ENCODE results near the gene DAB1. TPM values are rescaled to one million over a fixed set of nuclear protein-coding genes. Genes with fewer than 3 reads are reported as not detected.

The DAB1 gene
- total RNA-seq, 1 donor from 2014 or later, result not detected

- no peak for DNase-seq (ENCODE audit: low read depth, low spot score)
Measured at GRCh38 chr1:57277681-57278080, 146.2 kb downstream of the DAB1 start.

DNA sequence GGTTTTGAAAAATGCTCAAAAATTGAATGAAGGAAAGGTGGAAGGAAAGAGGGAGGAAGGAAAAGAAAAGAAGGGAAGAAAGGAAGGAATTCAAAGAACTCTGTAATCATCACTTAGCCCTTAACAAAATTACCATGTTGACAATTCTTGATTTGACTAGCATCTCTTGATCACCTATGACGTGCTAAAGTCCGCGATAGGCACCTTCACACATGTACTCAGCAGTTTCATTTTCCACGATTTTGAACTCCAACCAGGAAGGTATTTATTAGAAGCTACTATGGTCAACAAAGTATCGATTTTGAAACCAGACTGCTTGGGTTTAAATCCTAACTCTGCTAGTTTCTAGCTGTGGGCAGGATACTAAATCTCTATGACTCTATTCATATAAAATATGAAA is 146.9 kb downstream of the DAB1 start:
- no peak for DNase-seq (ENCODE audit: low read depth, low spot score)

GRCh38 chr1:57272601-57273000 is 151.3 kb downstream of the DAB1 start:
- DNase-seq (ENCODE audit: low read depth, low spot score), result no peak

DNA sequence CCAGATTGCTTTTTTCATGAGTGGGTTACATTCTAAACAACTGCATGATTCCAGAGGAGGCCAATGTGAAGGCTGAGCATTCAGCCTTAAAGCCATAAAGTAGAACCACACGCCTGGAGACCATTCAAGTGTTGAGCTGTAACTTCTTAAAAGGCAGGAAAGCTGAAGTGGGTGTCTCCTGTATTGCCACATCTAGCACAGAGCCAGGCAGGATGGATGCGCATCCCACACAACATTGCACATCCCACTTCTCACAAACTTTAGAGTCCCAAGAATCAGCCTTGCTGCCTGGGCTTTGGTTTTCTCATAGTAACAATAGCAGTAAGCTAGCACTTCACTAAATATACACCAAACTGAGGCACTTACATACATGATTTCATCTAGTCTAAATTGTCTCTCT is 151.7 kb downstream of the DAB1 start:
- DNase-seq (ENCODE audit: low read depth, low spot score), result no peak

- DNase-seq (ENCODE audit: low read depth, low spot score), result no peak
Measured at GRCh38 chr1:57270927-57271698, 152.7 kb downstream of the DAB1 start.

DNA sequence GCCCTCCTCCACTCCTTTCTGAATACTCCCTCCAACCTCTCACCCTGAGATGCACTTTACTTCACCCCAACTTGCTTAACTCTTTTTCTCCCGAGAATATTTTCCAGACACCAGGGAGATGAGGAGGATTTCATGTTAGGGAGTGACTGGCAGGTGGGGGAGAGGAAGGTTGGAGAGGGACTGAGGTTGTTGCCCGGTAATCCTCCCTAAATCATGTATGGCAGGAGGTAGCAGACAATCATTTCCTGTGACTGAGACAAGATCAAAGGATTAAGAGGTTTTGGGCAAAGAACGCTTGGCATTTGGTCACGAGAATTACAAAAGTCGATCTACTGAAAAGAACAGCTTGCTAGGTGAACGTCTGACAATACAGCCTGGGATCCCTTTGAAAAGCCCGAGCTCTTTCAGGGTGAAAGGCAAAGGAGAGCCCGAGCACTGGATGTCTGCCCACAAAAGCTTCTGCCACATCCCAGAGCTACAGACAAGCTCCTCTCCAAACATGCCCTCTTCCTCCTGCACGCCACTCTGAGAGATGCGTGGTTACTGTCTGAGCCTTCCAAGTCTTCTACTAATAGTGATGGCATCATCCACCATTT is 154.1 kb downstream of the DAB1 start:
- no peak for DNase-seq (ENCODE audit: low read depth, low spot score)

DNA sequence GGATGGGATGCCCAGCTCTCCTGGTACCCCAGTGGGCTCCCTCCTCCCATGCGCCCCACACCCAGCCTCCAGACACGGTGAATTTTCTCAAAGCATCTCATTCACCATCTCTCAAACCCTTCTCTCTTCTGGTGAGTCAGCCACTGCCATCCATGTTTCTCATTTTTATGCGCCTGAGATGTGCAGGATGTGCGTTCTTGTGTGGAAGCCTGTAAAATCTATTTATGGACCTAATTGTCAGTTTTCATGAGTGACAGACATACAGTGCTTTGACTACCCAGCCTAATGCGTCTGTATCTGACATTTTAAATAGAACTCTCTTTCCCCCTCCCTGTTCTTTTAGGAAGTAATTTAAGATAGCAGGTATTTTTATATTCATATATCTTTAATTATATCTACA is 158.8 kb downstream of the DAB1 start:
- no peak for DNase-seq (ENCODE audit: low read depth, low spot score)

DNA sequence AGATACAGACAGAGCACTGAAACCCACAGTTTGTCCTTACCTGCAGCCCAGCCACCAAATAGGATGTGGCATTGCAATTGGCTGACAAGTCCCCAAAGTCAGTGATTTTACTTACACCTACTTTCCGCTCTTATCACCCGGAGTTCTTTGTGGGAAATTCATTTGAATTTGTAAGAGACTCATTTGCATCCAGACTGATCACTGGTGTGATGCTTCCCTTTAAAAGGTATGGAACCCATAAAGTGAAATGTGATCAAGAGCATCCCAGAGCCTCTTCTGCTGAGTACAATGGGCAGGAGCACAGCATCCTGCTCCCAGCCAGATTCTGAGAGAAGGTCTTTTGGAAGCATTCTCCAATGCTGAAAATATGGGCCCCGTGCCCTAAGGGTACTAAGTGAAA is 161.4 kb downstream of the DAB1 start:
- no peak for DNase-seq (ENCODE audit: low read depth, low spot score)

GRCh38 chr1:57258557-57259325 is 165.1 kb downstream of the DAB1 start:
- no peak for DNase-seq (ENCODE audit: low read depth, low spot score)

GRCh38 chr1:57255945-57256344 is 167.9 kb downstream of the DAB1 start:
- no peak for DNase-seq (ENCODE audit: low read depth, low spot score)

- no peak for DNase-seq (ENCODE audit: low read depth, low spot score)
Measured at GRCh38 chr1:57254022-57254421, 169.8 kb downstream of the DAB1 start.

DNA sequence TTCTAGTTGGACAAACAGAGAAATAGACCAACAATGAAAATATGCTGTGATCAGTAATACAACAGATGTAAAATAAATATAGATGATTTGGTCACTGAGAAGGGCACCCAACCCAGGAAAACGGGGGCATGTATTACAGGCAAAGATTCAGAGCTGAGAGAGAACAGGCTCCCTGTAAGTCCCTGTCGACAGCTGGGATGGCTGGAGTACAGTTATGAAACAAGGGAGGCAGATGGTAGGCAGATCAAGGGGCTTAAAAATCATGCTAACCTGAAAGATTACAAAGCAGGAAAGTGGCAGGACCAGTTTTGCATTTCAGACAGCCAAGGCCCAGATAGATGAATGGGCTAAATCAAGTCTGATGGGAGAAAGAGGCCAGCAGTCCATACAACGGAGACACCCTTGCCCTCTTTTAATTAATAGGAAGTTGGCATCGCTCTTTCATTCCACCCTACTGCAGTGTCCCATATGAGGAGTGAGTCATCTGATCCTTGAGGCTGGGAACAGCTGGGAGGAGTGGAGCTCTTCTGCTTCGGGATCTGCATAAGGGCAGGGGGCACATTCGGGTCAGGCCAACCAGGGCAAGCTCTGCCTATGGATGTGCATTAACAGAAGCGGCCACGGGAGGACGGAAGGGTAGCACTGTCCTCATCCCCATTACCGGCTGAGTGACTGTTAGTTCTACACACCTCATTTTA is 171.1 kb downstream of the DAB1 start:
- DNase-seq (ENCODE audit: low read depth, low spot score), result no peak

DNA sequence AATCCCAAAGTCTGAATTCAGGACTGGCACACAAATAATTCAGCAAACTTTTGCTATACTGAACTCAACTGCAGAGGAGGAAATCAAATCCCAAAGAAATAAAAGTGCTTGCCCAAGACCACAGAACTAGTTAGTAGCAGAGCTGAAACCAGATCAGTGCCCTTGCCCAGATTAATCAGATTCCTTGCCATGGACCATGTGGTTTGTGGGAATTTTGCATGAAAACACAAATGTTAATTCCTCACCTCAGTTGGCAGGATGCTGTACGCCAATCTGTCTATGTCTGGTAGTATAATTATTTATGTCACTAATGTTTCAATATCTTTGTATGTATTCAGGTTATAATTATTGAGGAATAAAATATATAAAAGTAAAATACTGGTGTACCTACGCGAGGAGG is 173.8 kb downstream of the DAB1 start:
- DNase-seq (ENCODE audit: low read depth, low spot score), result no peak

GRCh38 chr1:57249511-57249910 is 174.3 kb downstream of the DAB1 start:
- no peak for DNase-seq (ENCODE audit: low read depth, low spot score)

DNA sequence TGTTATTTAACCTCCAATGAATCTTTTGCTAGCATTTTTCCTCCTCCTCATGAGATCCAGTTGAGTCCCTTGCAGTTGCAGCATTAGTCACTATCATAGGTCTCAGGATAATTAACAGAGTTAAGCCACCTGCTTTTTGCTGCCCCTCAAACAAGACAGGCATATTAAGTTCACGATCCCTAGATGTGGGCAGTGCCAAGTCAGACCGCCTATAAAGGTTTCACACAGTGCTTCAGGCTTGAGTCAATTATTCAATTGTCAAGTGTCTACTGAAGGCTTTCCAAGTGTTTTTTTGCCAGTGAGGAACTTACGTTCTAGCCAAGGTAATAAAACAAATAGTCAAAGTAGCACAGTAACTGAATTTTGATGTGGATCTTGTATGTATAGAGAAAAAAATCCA is 175.0 kb downstream of the DAB1 start:
- DNase-seq (ENCODE audit: low read depth, low spot score), result no peak

DNA sequence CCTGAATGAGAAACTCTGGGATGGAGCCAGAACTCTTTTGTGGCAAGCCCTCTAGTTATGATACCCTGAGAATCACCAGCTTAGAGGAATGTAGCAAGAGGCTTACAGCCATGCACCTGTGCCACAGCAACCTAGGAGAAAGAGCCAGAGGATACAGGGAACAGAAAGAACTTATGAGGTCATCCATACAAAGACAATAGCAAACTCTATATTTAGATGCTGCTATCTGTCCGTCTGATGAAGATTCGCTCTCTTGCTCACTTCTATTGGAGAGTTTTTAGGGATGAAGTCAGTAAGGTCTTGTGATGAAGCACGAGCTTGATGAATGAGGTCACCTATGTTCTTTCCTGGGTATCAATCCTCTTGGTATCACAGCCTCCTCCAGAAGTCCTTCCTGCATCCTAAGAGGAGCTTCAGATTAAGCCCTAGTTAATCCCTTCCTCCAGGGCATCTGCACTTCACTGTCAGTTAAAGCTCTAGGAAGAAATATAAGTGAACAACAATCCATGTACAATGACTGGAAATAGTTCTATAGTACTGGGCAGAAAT is 185.6 kb downstream of the DAB1 start:
- DNase-seq (ENCODE audit: low read depth, low spot score), result no peak

- no peak for DNase-seq (ENCODE audit: low read depth, low spot score)
Measured at GRCh38 chr1:57235730-57236510, 187.9 kb downstream of the DAB1 start.

DNA sequence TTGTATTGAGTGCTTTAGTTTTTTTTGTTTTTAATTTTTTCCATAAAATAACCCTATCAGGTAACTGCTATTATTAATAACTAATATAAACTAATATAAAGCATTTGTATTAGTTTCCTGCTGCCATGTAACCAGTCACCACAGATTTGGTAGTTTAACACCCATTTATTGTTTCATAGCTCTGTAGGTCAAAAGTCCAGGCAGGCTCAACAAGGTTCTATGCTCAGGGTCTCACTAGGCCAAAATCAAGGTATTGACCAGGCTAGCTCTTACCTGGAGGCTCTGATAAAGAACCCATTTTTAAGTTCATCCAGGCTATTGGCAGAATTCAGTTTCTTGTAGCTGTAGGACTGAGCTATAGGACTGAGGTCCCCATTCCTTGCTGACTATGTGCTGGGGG is 189.4 kb downstream of the DAB1 start:
- DNase-seq (ENCODE audit: low read depth, low spot score), result no peak

DNA sequence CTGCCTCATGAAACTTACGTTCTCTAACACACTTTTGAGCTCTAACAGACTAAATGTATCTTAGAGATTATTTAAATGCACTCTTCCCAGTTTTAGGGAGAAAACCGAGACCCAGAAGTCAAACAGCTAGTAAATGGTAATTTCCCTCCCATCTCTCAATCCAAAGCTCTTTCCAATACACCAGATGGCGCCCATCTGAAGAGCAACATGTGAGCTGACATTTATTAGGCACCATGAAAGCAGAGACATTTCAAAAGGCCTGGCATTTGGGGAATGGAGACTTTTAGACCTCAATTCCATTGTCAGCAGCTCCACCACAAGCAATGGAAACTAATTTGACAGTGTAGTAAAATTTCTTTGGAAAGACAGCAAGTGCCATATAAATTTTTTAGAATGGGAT is 191.4 kb downstream of the DAB1 start:
- no peak for DNase-seq (ENCODE audit: low read depth, low spot score)

DNA sequence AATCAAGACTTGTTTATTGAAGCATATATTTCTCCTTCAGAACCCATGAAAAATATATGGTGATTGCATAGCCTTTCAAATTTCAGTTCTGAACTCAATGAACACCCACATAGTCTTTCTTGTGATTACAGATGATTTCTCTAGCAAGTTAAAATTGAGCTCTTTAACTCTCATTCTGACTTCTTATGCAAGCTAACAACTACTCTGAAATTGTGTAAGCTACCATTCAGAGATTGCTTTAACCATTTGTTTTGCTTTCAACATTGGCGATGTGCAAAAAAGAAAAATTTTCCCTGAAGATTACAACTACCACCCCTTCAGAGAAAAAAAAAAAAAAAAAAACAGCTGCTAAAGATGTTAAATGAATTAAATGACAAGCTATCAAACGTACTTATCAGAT is 193.9 kb downstream of the DAB1 start:
- DNase-seq (ENCODE audit: low read depth, low spot score), result no peak

DNA sequence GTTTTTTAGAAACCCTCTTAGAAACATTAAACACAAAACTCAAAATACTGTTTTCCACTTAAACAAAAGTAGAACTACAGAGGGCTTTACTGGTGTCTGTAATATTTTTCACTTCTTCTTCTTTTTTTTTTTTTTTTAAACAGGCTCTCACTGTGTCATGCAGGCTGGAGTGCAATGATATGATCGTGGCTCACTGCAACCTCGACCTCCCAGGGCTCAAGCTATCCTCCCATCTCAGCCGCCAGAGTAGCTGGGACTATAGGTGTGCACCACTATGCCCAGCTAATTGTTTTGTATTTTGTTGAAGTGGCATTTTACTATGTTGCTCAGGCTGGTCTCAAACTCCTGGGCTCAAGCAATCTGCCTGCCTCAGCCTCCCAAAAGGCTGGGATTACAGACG is 194.8 kb downstream of the DAB1 start:
- no peak for DNase-seq (ENCODE audit: low read depth, low spot score)
